Peyer's patch (tissue), 4 donors: ENCODE results near the gene SFT2D2. TPM values are rescaled to one million over a fixed set of nuclear protein-coding genes. Genes with fewer than 3 reads are reported as not detected.
"Not testable (repeated sequence)": the region's sequence is repeated elsewhere in the genome, so short reads cannot be mapped to it uniquely, and the experiment has no call there.

ENCODE experiments used
- DNase-seq, 3 donors: peaks; one replicate each; pipeline ENCODE4 v3.0.0-alpha.2; 2017 to 2019
- H3K27ac ChIP-seq, 4 donors: fragments of 200-600 bp; sonication (generic); one replicate each; pipeline ENCODE4 v1.5.1; 2016 to 2019
- H3K27me3 ChIP-seq, 2 donors: fragments of 200-600 bp; sonication (generic); one replicate each; pipeline ENCODE4 v1.5.1; 2019
- H3K36me3 ChIP-seq, 3 donors: fragments of 200-600 bp; sonication (generic); one replicate each; pipeline ENCODE4 v1.5.1; 2016 to 2019
- H3K4me1 ChIP-seq, 4 donors: fragments of 200-600 bp; sonication (generic); one replicate each; pipeline ENCODE4 v1.5.1; 2016 to 2019
- H3K4me3 ChIP-seq, 4 donors: fragments of 200-600 bp; sonication (generic); 1 replicate in 3 of 4; 2 replicates in 1 of 4; pipeline ENCODE4 v1.5.1; 2016 to 2019; ENCODE audit warnings: mild to moderate bottlenecking in 1 of 4
- H3K9me3 ChIP-seq, 4 donors: fragments of 200-600 bp; sonication (generic); one replicate each; pipeline ENCODE4 v1.5.1; 2016 to 2019; ENCODE audit warnings: mild to moderate bottlenecking in 1 of 4
- POLR2A ChIP-seq, 2 donors: fragments of 450-650 bp; IDR thresholded peaks; one replicate each; pipeline ENCODE4 v1.5.1; 2017; ENCODE audit warnings: antibody characterized with exemption in 2 of 2, mild to moderate bottlenecking in 2 of 2, moderate library complexity in 2 of 2
- total RNA-seq, 4 donors: library from RNA; depleted of rRNA; stranded (reverse); fragments of >200 nt; gene quantifications; one replicate each; pipeline ENCODE4 v1.1.0, GENCODE V29; 2016
- TF ChIP-seq, protein P1 (sequence below), 6 experiments: fragments of 450-650 bp in 4 of 6; fragments of 200-600 bp in 2 of 6; sonication (generic) in 1 of 6; IDR thresholded peaks; one replicate each; pipeline ENCODE4 v1.5.1; 2017 to 2019; ENCODE audit warnings: antibody characterized with exemption in 6 of 6, mild to moderate bottlenecking in 3 of 6, moderate library complexity in 1 of 6

Gene SFT2D2
- total RNA-seq, 4 donors from 2014 or later, result 19.0 to 49.6 (median 38.5) TPM

DNA sequence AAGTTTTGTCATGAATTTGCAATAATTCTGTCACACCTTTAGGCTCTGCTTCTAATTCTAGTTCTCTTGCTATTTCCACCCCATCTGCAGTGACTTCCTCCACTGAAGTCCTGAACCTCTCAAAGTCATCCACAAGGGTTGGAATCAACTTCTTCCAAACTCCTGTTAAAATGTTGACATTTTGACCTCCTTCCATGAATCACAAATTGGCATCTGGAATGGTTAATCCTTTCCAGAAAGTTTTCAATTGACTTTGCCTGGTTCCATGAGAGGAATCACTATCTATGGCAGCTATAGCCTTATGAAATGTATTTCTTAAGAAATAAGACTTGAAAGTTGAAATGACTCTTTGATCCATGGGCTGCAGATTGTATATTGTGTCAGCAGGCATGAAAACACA lies 19.7 kb upstream of the SFT2D2 start:
- Histone ChIP-seq H3K4me3 (no peak overlapping the region), H3K27ac (no peak overlapping the region), H3K9me3 (peaks cover 0 to 2% (median 0%) of the 10 kb centered on the region in 4 donors), H3K27me3 (no peaks in the 10 kb centered on the region), H3K36me3 (no peaks in the 10 kb centered on the region), H3K4me1 (no peaks in the 10 kb centered on the region)
- DNase-seq, result no peak
- no peak for TF ChIP-seq POLR2A (IDR thresholded peaks at IDR 0.05)
- TF ChIP-seq, protein P1, sequence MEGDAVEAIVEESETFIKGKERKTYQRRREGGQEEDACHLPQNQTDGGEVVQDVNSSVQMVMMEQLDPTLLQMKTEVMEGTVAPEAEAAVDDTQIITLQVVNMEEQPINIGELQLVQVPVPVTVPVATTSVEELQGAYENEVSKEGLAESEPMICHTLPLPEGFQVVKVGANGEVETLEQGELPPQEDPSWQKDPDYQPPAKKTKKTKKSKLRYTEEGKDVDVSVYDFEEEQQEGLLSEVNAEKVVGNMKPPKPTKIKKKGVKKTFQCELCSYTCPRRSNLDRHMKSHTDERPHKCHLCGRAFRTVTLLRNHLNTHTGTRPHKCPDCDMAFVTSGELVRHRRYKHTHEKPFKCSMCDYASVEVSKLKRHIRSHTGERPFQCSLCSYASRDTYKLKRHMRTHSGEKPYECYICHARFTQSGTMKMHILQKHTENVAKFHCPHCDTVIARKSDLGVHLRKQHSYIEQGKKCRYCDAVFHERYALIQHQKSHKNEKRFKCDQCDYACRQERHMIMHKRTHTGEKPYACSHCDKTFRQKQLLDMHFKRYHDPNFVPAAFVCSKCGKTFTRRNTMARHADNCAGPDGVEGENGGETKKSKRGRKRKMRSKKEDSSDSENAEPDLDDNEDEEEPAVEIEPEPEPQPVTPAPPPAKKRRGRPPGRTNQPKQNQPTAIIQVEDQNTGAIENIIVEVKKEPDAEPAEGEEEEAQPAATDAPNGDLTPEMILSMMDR (IDR thresholded peaks at IDR 0.05), result no peak

DNA sequence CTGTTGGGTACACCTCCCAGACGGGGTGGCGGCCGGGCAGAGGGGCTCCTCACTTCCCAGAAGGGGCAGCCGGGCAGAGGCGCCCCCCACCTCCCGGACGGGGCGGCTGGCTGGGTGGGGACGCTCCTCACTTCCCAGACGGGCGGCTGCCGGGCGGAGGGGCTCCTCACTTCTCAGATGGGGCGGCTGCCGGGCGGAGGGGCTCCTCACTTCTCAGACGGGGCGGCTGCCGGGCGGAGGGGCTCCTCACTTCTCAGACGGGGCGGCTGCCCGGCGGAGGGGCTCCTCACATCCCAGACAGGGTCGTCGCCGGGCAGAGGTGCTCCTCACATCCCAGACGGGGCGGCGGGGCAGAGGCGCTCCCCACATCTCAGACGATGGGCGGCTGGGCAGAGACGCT lies 18.1 kb upstream of the SFT2D2 start:
- H3K9me3 ChIP-seq, H3K4me1 ChIP-seq, H3K36me3 ChIP-seq, DNase-seq, H3K27me3 ChIP-seq, H3K4me3 ChIP-seq, H3K27ac ChIP-seq: not testable (repeated sequence)

DNA sequence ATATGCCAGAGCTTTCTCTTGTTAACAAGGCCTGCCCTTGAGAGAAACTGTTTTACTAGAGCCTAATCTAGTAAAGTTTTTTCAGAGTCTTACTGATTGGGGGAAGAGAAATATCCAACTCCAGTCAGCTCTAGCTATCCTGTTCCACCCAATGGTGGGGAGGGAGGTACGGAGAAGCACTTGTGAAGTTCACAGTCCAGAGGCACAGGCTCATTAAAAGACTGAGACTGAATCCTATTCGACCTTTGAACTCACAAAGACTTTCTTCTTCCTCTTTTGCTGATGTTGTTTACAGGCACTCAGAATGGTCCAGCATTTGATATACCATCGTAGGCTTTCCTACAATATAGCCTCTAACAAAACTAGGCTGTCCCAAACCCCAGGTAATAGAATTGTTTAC lies 15.5 kb upstream of the SFT2D2 start:
- H3K27ac ChIP-seq, result no peak overlapping the region

DNA sequence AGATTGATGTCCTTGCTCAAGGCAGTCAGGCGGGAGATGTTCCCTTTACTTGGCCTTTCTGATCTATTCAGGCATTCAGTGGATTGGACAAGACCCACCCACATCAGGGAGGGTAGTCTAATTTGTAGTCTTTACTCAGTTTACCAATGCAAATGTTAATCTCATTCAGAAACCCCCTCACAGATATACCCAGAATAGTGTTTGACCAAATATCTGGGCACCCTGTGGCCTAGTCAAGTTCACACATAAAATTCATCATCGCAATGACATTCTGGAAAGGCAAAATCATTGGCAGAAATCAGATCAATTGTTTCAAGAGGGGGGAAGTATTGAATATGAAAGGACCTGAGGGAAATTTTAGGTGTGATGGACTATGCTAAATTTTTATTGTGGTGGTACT lies 12.5 kb upstream of the SFT2D2 start:
- Histone ChIP-seq H3K4me1 (no peaks in the 10 kb centered on the region), H3K9me3 (peaks cover 0 to 3% (median 0%) of the 10 kb centered on the region in 4 donors), H3K36me3 (no peaks in the 10 kb centered on the region), H3K27ac (no peak overlapping the region), H3K27me3 (no peaks in the 10 kb centered on the region), H3K4me3 (no peak overlapping the region)
- DNase-seq, result no peak
- TF ChIP-seq, protein P1 (IDR thresholded peaks at IDR 0.05), result no peak
- TF ChIP-seq POLR2A (IDR thresholded peaks at IDR 0.05), result no peak

More for the DNA sequence above, 15.5 kb upstream of the SFT2D2 start:
- Histone ChIP-seq H3K4me3 (no peak overlapping the region), H3K36me3 (no peaks in the 10 kb centered on the region), H3K4me1 (no peaks in the 10 kb centered on the region), H3K9me3 (peaks cover 0 to 3% (median 0%) of the 10 kb centered on the region in 4 donors), H3K27me3 (no peaks in the 10 kb centered on the region)
- no peak for TF ChIP-seq POLR2A (IDR thresholded peaks at IDR 0.05)
- TF ChIP-seq, protein P1 (IDR thresholded peaks at IDR 0.05), result no peak
- no peak for DNase-seq

DNA sequence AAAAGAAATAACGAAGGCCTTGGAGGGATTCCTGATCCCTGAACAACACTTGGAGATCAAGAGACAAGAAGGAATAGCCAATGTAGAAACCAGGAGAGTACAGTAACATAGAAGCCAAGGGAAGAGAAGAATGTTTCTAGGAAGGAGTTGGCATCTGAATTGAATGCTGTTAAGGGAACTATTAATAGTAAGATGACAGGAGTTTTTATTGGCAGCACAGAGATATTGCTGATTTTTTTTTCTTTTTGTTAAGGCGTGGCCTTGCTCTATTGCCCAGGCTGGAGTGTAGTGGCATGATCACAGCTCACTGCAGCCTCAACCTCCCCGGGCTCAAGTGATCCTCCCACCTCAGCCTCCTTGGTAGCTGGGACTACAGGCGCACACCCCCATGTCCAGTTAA lies 9.6 kb upstream of the SFT2D2 start:
- Histone ChIP-seq H3K4me3 (no peak overlapping the region), H3K27me3 (no peaks in the 10 kb centered on the region), H3K36me3 (no peaks in the 10 kb centered on the region), H3K9me3 (peaks cover 0 to under 1% (median 0%) of the 10 kb centered on the region in 4 donors), H3K4me1 (no peaks in the 10 kb centered on the region), H3K27ac (no peak overlapping the region)
- DNase-seq, result no peak
- no peak for TF ChIP-seq POLR2A (IDR thresholded peaks at IDR 0.05)
- TF ChIP-seq, protein P1 (IDR thresholded peaks at IDR 0.05), result no peak

GRCh38 chr1:168217664-168218063 lies 8.1 kb upstream of the SFT2D2 start:
- Histone ChIP-seq H3K4me3 (no peak overlapping the region), H3K36me3 (no peaks in the 10 kb centered on the region), H3K9me3 (no peaks in the 10 kb centered on the region), H3K27ac (no peak overlapping the region), H3K4me1 (no peaks in the 10 kb centered on the region), H3K27me3 (no peaks in the 10 kb centered on the region)
- no peak for DNase-seq
- no peak for TF ChIP-seq POLR2A (IDR thresholded peaks at IDR 0.05)
- TF ChIP-seq, protein P1 (IDR thresholded peaks at IDR 0.05), result no peak
